Fibroblast of lung (primary cell): Measurements from ENCODE around the gene NR4A2. TPM values are rescaled to one million over a fixed set of nuclear protein-coding genes. Genes with fewer than 3 reads are reported as not detected.

Source experiments
- DNase-seq, 2 donors: peaks; one replicate each; pipeline versions ENCODE4 v3.0.0 to v3.0.0-alpha.2; 2010; ENCODE audit warnings: low read depth in 2 of 2
- H2AFZ ChIP-seq: 2 replicates; pipeline ENCODE4 v1.5.1; 2012; ENCODE audit warnings: low read length, control low read depth, inconsistent platforms
- H3K27ac ChIP-seq: 2 replicates; pipeline ENCODE4 v1.5.1; 2011; ENCODE audit warnings: low read length, control low read depth; ENCODE audit not compliant: insufficient read depth
- H3K27me3 ChIP-seq: 2 replicates; pipeline ENCODE4 v1.5.1; 2011; ENCODE audit warnings: mild to moderate bottlenecking, low read length; ENCODE audit not compliant: control insufficient read depth, insufficient read depth
- H3K36me3 ChIP-seq: 2 replicates; pipeline ENCODE4 v1.5.1; 2011; ENCODE audit warnings: low read length; ENCODE audit not compliant: control insufficient read depth, insufficient read depth
- H3K4me1 ChIP-seq: 2 replicates; pipeline ENCODE4 v1.5.1; 2011; ENCODE audit warnings: low read length; ENCODE audit not compliant: control insufficient read depth, insufficient read depth; ENCODE audit errors: extremely low read depth
- H3K4me2 ChIP-seq: 2 replicates; pipeline ENCODE4 v1.5.1; 2011; ENCODE audit warnings: low read length, control low read depth; ENCODE audit not compliant: insufficient read depth; ENCODE audit errors: extremely low read depth
- H3K4me3 ChIP-seq, 4 experiments: fragments of 200-600 bp in 1 of 4; sonication (generic) in 1 of 4; replicated peaks in 1 of 4; 2 replicates each; pipeline ENCODE4 v1.5.1; 2011 to 2016; ENCODE audit warnings: low read length in 4 of 4, low read depth in 3 of 4, mild to moderate bottlenecking in 3 of 4, control low read depth in 2 of 4, inconsistent platforms in 1 of 4, mixed read lengths in 1 of 4; ENCODE audit not compliant: insufficient read depth in 1 of 4; ENCODE audit errors: control extremely low read depth in 1 of 4
- H3K79me2 ChIP-seq: 2 replicates; pipeline ENCODE4 v1.5.1; 2012; ENCODE audit warnings: mild to moderate bottlenecking, low read length, inconsistent platforms; ENCODE audit not compliant: control insufficient read depth, insufficient read depth
- H3K9ac ChIP-seq: 2 replicates; pipeline ENCODE4 v1.5.1; 2011; ENCODE audit warnings: mild to moderate bottlenecking, low read length, control low read depth; ENCODE audit not compliant: insufficient read depth
- H3K9me3 ChIP-seq: 2 replicates; pipeline ENCODE4 v1.5.1; 2012; ENCODE audit warnings: low read depth, low read length; ENCODE audit not compliant: control insufficient read depth, insufficient read depth
- H4K20me1 ChIP-seq: 2 replicates; pipeline ENCODE4 v1.5.1; 2011; ENCODE audit warnings: low read length; ENCODE audit not compliant: control insufficient read depth, insufficient read depth; ENCODE audit errors: extremely low read depth
- CTCF ChIP-seq, 2 donors: IDR thresholded peaks in 1 of 2; conservative IDR thresholded peaks in 1 of 2; 1 replicate in 1 of 2; 2 replicates in 1 of 2; pipeline ENCODE4 v1.5.1; 2011 to 2012; ENCODE audit warnings: low read length in 2 of 2, control low read depth in 1 of 2, inconsistent platforms in 1 of 2, low read depth in 1 of 2, mild to moderate bottlenecking in 1 of 2
- EZH2 ChIP-seq: IDR thresholded peaks from 2 replicates; pipeline ENCODE4 v1.5.1; 2012; ENCODE audit warnings: low read length, control low read depth, mild to moderate bottlenecking; ENCODE audit errors: missing control alignments
- polyA plus RNA-seq, 2 donors: library from polyadenylated mRNA; depleted of rRNA in 1 of 2; stranded (reverse) in 1 of 2; unstranded in 1 of 2; fragments of >200 nt; gene quantifications; 2 replicates each; pipeline ENCODE4 v1.2.1, GENCODE V29; 2011 to 2012; ENCODE audit warnings: missing spikeins in 1 of 2
- total RNA-seq: library from RNA; depleted of rRNA; stranded (reverse); fragments of >200 nt; gene quantifications from 2 replicates; pipeline ENCODE4 v1.2.1, GENCODE V29; 2014

The NR4A2 gene
- total and polyA plus RNA-seq, 2 donors (not counting 1 experiment from before 2014, with no cell fraction given) = 0.17 to 0.62 TPM

- no peak for TF ChIP-seq EZH2
- no peak for TF ChIP-seq CTCF (conservative IDR thresholded peaks at IDR 0.05 in 1 of 2, IDR thresholded peaks at IDR 0.05 in 1 of 2; ENCODE audit: low read depth in 1 of 2, low read length in 2 of 2)
- Histone ChIP-seq H3K9me3 (no peaks in the 10 kb centered on the region), H3K79me2 (no peaks in the 10 kb centered on the region), H3K36me3 (no peaks in the 10 kb centered on the region), H3K4me3 (peak overlapping the region; percentile 55 to 76 (median 64)), H2AFZ (no peak overlapping the region), H3K27ac (peak overlapping the region; percentile 100), H3K27me3 (no peaks in the 10 kb centered on the region), H3K4me2 (peak overlapping the region; percentile 95), H3K4me1 (peaks cover 4% of the 10 kb centered on the region), H3K9ac (peak overlapping the region; percentile 98), H4K20me1 (no peaks in the 10 kb centered on the region)
- DNase-seq = no peak
Observed at GRCh38 chr2:156332284-156332533, 312 bp downstream of the NR4A2 start.

- Histone ChIP-seq H3K36me3 (no peaks in the 10 kb centered on the region), H3K79me2 (no peaks in the 10 kb centered on the region), H4K20me1 (no peaks in the 10 kb centered on the region), H3K27me3 (no peaks in the 10 kb centered on the region), H2AFZ (peak overlapping the region; percentile 46), H3K27ac (peak overlapping the region; percentile 100), H3K9me3 (no peaks in the 10 kb centered on the region), H3K4me2 (peak overlapping the region; percentile 95), H3K4me3 (peak overlapping the region; percentile 55 to 76 (median 64)), H3K4me1 (peaks cover 4% of the 10 kb centered on the region), H3K9ac (peak overlapping the region; percentile 98)
- TF ChIP-seq EZH2 (no peak), CTCF (conservative IDR thresholded peaks at IDR 0.05 in 1 of 2, IDR thresholded peaks at IDR 0.05 in 1 of 2; ENCODE audit: low read depth in 1 of 2, low read length in 2 of 2) (no peak)
- peak; percentile 73 to 87 for DNase-seq
Observed at GRCh38 chr2:156331572-156332283, 793 bp downstream of the NR4A2 start.

- Histone ChIP-seq H3K4me1 (peaks cover 4% of the 10 kb centered on the region), H3K27me3 (no peaks in the 10 kb centered on the region), H3K4me2 (no peak overlapping the region), H3K27ac (no peak overlapping the region), H3K9me3 (no peaks in the 10 kb centered on the region), H3K79me2 (no peaks in the 10 kb centered on the region), H4K20me1 (no peaks in the 10 kb centered on the region), H3K4me3 (peak overlapping the region in 1 of 4 experiments; percentile 76), H2AFZ (no peak overlapping the region), H3K9ac (no peak overlapping the region), H3K36me3 (no peaks in the 10 kb centered on the region)
- TF ChIP-seq EZH2 = no peak
- TF ChIP-seq CTCF (conservative IDR thresholded peaks at IDR 0.05 in 1 of 2, IDR thresholded peaks at IDR 0.05 in 1 of 2; ENCODE audit: low read depth in 1 of 2, low read length in 2 of 2) = no peak
- DNase-seq = no peak
Observed at GRCh38 chr2:156329927-156330726, 2.4 kb downstream of the NR4A2 start.
